Mesendoderm (in vitro differentiated cells): ENCODE measurements around the gene RPUSD3.
"Not testable (repeated sequence)": the region's sequence is repeated elsewhere in the genome, so short reads cannot be mapped to it uniquely, and the experiment has no call there.

Experiments
- DNase-seq: peaks from one replicate; pipeline ENCODE4 v3.0.0; 2013
- H2AK5ac ChIP-seq: 2 replicates; pipeline ENCODE4 v1.6.1; 2013; ENCODE audit warnings: low read length, inconsistent platforms
- H2BK120ac ChIP-seq: 2 replicates; pipeline ENCODE4 v1.6.1; 2013; ENCODE audit warnings: low read depth, mild to moderate bottlenecking, low read length, moderate library complexity, mixed read lengths
- H2BK15ac ChIP-seq: replicated peaks from 2 replicates; pipeline ENCODE4 v1.6.1; 2013; ENCODE audit warnings: low read depth, mild to moderate bottlenecking, moderate library complexity
- H2BK5ac ChIP-seq: 2 replicates; pipeline ENCODE4 v1.6.1; 2013; ENCODE audit warnings: low read length, inconsistent platforms
- H3K18ac ChIP-seq: 2 replicates; pipeline ENCODE4 v1.6.1; 2013; ENCODE audit warnings: mild to moderate bottlenecking, low read length, mixed read lengths
- H3K23ac ChIP-seq: one replicate; pipeline ENCODE4 v1.6.1; 2013; ENCODE audit warnings: low read length
- H3K27ac ChIP-seq: 2 replicates; pipeline ENCODE4 v1.5.1; 2013; ENCODE audit warnings: low read depth, mild to moderate bottlenecking, inconsistent platforms, low read length, moderate library complexity
- H3K27me3 ChIP-seq: 2 replicates; pipeline ENCODE4 v1.6.1; 2013; ENCODE audit warnings: low read length, control low read depth, mild to moderate bottlenecking, inconsistent platforms; ENCODE audit not compliant: insufficient read depth, poor library complexity
- H3K36me3 ChIP-seq: 2 replicates; pipeline ENCODE4 v1.6.1; 2013; ENCODE audit warnings: low read length, inconsistent platforms; ENCODE audit not compliant: control insufficient read depth, insufficient read depth
- H3K4ac ChIP-seq: one replicate; pipeline ENCODE4 v1.6.1; 2013; ENCODE audit warnings: low read depth, mild to moderate bottlenecking, low read length, moderate library complexity
- H3K4me1 ChIP-seq: 2 replicates; pipeline ENCODE4 v1.6.1; 2013; ENCODE audit warnings: low read depth, low read length, inconsistent platforms; ENCODE audit not compliant: control insufficient read depth
- H3K4me2 ChIP-seq: 2 replicates; pipeline ENCODE4 v1.6.1; 2013; ENCODE audit warnings: low read length
- H3K4me3 ChIP-seq: 2 replicates; pipeline ENCODE4 v1.5.1; 2013; ENCODE audit warnings: mild to moderate bottlenecking, low read length
- H3K56ac ChIP-seq: one replicate; pipeline ENCODE4 v1.6.1; 2013; ENCODE audit warnings: low read length
- H3K79me1 ChIP-seq: 2 replicates; pipeline ENCODE4 v1.6.1; 2013; ENCODE audit warnings: low read length, inconsistent platforms
- H3K79me2 ChIP-seq: 2 replicates; pipeline ENCODE4 v1.6.1; 2013; ENCODE audit warnings: mild to moderate bottlenecking, low read length; ENCODE audit not compliant: control insufficient read depth, insufficient read depth
- H3K9ac ChIP-seq: 2 replicates; pipeline ENCODE4 v1.6.1; 2013; ENCODE audit warnings: low read length, inconsistent platforms
- H4K5ac ChIP-seq: one replicate; pipeline ENCODE4 v1.6.1; 2013; ENCODE audit warnings: low read length
- H4K8ac ChIP-seq: one replicate; pipeline ENCODE4 v1.6.1; 2013; ENCODE audit warnings: low read depth, mild to moderate bottlenecking, control low read depth, low read length, moderate library complexity
- WGBS: extraction: QIAGEN DNeasy Blood & Tissue Kit; methylation state at CpG from one replicate; pipeline ENCODE4 v1.1.7; 2013; ENCODE audit warnings: low lambda C conversion rate, missing lambda C conversion rate; ENCODE audit not compliant: insufficient coverage; ENCODE audit errors: extremely low coverage; 5-methylcytosine and 5-hydroxymethylcytosine counted together

Gene RPUSD3

DNA sequence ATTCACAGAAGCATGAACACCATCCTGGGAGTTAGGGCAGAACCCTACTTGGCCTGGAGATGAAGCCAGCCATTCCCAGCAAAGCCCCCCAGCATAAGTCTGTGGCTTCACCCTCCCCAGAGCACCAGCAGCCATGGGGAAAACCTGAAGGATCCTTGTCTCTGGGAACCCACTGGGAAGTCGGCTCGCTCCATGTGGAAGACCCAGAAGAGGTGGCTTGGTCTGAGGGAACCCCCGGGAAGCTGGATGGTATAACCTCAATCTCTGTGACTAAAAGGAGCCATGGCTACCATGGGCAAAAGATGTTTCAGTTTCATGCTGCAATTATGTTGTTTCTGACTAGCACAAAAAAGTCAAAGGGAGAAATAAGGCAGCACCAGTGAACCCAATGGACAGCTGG lies 11.8 kb upstream of the RPUSD3 start:
- Histone ChIP-seq H4K8ac (no peak overlapping the region), H2BK5ac (no peak overlapping the region), H3K56ac (no peak overlapping the region), H3K4ac (no peak overlapping the region), H3K9ac (no peak overlapping the region), H2AK5ac (no peak overlapping the region), H3K23ac (no peak overlapping the region), H3K4me3 (no peak overlapping the region), H4K5ac (no peak overlapping the region), H3K79me1 (no peaks in the 10 kb centered on the region), H3K36me3 (no peaks in the 10 kb centered on the region), H3K4me2 (no peak overlapping the region), H3K27me3 (no peaks in the 10 kb centered on the region), H2BK15ac (no peak overlapping the region), H3K27ac (no peak overlapping the region), H3K4me1 (no peaks in the 10 kb centered on the region), H3K18ac (no peak overlapping the region), H2BK120ac (no peak overlapping the region), H3K79me2 (no peaks in the 10 kb centered on the region)
- DNase-seq, result no peak
- whole genome bisulfite sequencing, result no CpG with 5 or more reads among the region's 3 CpGs

DNA sequence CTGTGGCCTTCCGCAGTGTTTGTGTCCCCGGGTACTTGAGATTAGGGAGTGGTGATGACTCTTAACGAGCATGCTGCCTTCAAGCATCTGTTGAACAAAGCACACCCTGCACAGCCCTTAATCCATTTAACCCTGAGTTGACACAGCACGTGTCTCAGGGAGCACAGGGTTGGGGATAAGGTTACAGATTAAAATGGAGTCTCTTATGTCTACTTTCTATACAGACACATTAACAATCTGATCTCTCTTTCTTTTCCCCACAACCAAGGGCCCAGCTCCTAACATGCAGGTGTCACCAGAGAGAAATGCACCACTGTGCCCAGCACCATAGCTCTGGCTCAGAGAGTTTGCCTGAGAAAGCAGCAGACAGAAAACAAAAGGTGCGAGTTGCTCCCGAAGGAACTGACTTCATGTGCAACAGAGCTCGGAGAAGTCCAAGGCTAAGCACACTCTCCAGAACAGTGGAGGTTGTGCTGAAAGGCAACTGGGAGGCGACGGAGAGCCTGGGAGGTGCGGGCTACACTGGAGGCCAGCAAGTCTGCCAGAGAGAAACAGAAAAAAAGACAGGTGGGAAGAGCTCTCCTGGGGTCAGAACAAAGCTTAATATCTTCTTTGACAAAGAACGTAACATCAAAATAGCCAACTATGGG lies 10.6 kb upstream of the RPUSD3 start:
- not testable (repeated sequence) for DNase-seq, H3K23ac ChIP-seq, H4K8ac ChIP-seq, H4K5ac ChIP-seq, H3K4me1 ChIP-seq, H3K56ac ChIP-seq, H2BK120ac ChIP-seq, H2AK5ac ChIP-seq, H3K27ac ChIP-seq, H3K18ac ChIP-seq, H3K4me2 ChIP-seq, H3K4ac ChIP-seq, H3K9ac ChIP-seq, H3K79me2 ChIP-seq, H2BK15ac ChIP-seq, H3K36me3 ChIP-seq, H3K27me3 ChIP-seq, H2BK5ac ChIP-seq, H3K79me1 ChIP-seq, H3K4me3 ChIP-seq
- WGBS, result no CpG with 5 or more reads among the region's 11 CpGs

DNA sequence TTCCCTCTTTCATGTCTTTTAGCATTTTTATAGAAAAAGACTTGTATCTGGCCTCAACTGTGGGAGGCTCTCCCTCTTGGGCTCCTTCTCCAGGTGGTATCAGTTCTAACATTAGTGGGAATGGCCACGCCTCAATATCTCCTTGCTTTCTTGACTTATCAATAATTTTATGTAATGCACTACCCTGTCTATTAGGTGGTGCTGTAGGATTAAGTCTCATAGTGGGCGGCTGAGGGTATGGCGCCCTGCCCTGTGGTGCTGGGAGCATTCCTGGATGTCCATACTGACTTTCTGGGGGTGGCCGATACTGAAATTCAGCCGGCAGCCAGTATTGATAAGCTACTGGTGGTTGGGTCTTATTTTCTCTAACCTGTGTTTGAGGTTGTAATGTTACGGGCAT lies 8.7 kb upstream of the RPUSD3 start:
- no CpG with 5 or more reads among the region's 6 CpGs for WGBS
- Histone ChIP-seq H3K4me1 (no peaks in the 10 kb centered on the region), H2AK5ac (no peak overlapping the region), H2BK120ac (no peak overlapping the region), H3K36me3 (no peaks in the 10 kb centered on the region), H2BK5ac (no peak overlapping the region), H3K9ac (no peak overlapping the region), H3K4me2 (no peak overlapping the region), H3K18ac (no peak overlapping the region), H3K79me1 (no peaks in the 10 kb centered on the region), H2BK15ac (no peak overlapping the region), H3K27me3 (no peaks in the 10 kb centered on the region), H3K4ac (no peak overlapping the region), H4K5ac (no peak overlapping the region), H4K8ac (no peak overlapping the region), H3K4me3 (no peak overlapping the region), H3K27ac (no peak overlapping the region), H3K56ac (no peak overlapping the region), H3K23ac (no peak overlapping the region), H3K79me2 (no peaks in the 10 kb centered on the region)
- no peak for DNase-seq

DNA sequence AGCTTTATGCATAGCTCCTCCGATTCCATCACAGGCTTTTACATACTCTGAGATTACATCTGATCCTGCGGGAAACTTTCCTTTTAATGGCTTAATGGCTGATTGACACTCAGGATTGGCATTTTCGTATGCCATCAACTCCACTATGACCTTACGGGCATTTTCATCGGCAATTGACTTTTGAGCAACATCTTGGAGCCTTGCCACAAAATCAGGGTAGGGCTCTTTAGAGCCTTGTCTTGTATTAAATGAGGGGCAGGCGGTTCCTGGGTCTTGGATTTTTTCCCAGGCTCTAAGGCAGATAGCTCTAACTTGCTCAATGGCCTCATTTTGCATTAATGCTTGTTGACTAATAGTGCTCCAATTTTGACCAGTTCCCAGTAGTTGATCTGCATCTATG lies 8.1 kb upstream of the RPUSD3 start:
- H3K4me3 ChIP-seq, H3K4me1 ChIP-seq, H3K18ac ChIP-seq, H3K27ac ChIP-seq, H2AK5ac ChIP-seq, H3K4ac ChIP-seq, H3K79me2 ChIP-seq, H2BK120ac ChIP-seq, H2BK15ac ChIP-seq, H3K79me1 ChIP-seq, H3K4me2 ChIP-seq, H3K23ac ChIP-seq, H2BK5ac ChIP-seq, H4K5ac ChIP-seq, DNase-seq, H3K27me3 ChIP-seq, H3K56ac ChIP-seq, H3K36me3 ChIP-seq, H3K9ac ChIP-seq, H4K8ac ChIP-seq: not testable (repeated sequence)
- no CpG with 5 or more reads among the region's 6 CpGs for WGBS

DNA sequence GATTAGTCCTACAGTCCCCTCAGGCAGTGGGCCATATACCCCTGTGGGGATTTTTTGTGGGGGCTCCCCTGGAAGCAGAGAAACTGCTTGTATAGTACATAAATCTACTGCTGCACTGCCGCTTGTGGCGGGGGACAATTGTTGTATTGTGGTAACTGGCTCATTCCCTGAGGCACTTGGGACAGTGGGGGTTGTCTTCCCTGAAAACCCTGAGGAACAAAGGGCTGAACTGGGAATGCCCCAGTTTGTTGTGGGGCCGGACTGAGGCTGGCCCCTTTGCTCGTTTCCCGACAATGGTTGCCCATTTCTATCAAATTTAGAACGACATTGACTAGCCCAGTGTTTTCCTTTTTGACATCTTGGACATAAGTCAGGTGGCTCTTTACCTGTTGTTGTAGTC lies 7.6 kb upstream of the RPUSD3 start:
- H3K4me1 ChIP-seq, H2BK15ac ChIP-seq, H3K18ac ChIP-seq, H3K36me3 ChIP-seq, H3K9ac ChIP-seq, H3K4me3 ChIP-seq, H3K27ac ChIP-seq, H3K56ac ChIP-seq, H4K5ac ChIP-seq, H3K4me2 ChIP-seq, H2BK5ac ChIP-seq, H2AK5ac ChIP-seq, H2BK120ac ChIP-seq, H3K23ac ChIP-seq, H3K79me2 ChIP-seq, DNase-seq, H4K8ac ChIP-seq, H3K4ac ChIP-seq, H3K79me1 ChIP-seq, H3K27me3 ChIP-seq: not testable (repeated sequence)
- WGBS, result no CpG with 5 or more reads among the region's 6 CpGs

DNA sequence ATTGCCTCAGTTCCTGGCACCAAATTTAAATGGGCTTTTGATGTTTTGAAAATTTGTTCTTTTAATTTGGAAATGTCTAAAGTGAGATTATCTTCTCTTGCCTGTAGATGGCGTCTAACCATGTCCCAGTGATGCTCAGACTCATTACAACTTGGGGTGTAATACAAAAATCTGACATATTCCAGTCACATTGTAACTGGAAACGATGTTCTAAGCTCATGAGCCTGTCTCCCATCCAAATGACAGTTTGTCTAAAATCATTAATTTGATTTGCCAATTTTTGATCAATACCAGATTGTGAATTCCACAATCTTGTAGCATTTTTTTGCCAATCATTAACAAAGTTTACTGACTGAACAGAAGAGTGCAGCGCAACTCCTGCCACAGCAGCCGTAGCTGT lies 5.1 kb upstream of the RPUSD3 start:
- not testable (repeated sequence) for H2AK5ac ChIP-seq

More for the DNA sequence above, 5.1 kb upstream of the RPUSD3 start:
- not testable (repeated sequence) for H4K5ac ChIP-seq, H3K4me2 ChIP-seq, H3K9ac ChIP-seq, H3K79me2 ChIP-seq, H2BK120ac ChIP-seq, H3K4me1 ChIP-seq, H3K56ac ChIP-seq, H3K4ac ChIP-seq, DNase-seq, H2BK15ac ChIP-seq, H3K18ac ChIP-seq, H3K79me1 ChIP-seq, H3K36me3 ChIP-seq, H4K8ac ChIP-seq, H3K23ac ChIP-seq, H3K4me3 ChIP-seq, H3K27me3 ChIP-seq, H2BK5ac ChIP-seq, H3K27ac ChIP-seq
- WGBS, result no CpG with 5 or more reads among the region's 4 CpGs
